GM18861 (cell line): Measurements from ENCODE around the gene TPCN2.

Source experiments
- ATAC-seq: cut with Tn5 transposase; IDR thresholded peaks from one replicate; pipeline ENCODE4 v1.9.1; 2021; ENCODE audit not compliant: unreplicated experiment

The TPCN2 gene

DNA sequence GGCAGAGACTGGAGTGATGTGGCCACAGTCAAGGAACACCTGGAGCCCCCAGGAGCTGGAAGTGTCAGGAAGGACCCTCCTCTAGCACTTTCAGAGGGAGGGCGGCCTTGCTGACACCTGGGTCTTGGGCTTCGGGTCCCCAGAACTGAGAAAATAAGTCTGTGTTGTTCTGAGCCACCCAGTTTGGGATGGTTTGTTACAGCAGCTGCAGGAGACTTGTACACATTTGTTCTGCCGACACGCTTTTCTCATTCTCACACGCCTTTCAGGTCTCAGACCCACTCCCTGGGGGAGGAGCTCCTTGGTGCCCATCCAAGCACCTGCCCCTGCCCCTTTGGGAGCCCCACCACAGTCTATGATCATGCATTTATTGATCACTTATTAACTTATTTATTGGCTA lies 59.8 kb downstream of the TPCN2 start:
- ATAC-seq: no peak

DNA sequence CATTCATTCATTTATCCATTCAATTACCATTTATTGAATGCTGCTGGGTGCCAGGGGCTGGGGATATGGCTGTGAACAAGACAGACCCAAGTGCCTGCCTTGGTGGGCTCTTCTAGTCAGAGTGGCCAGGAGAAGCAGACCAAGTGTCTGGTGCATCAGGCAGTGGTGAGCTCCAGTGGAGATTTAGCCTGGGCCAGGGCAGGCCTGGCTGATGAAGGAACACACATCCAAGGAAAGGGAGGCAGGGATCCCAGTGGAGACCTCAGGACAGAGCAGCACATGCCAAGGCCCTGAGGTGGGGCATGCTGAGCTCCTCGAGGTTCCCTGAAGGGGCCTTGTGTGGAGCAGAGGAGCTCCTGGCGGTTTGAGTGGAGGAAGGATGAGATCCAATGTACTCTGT lies 60.4 kb downstream of the TPCN2 start:
- ATAC-seq: no peak

DNA sequence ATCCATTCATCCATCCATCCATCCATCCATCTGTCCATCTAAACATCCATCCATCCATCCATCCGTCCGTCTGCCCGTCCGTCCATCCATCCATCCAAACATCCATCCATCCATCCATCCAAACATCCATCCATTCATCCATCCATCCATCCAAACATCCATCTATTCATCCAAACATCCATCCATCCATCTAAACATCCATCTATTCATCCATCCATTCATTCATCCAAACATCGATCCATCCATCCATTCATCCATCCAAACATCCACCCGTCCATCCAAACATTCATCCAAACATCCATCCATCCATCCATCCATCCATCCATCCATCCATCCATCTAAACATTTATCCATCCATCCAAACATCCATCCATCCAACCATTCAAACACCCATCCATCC lies 61.7 kb downstream of the TPCN2 start:
- ATAC-seq: no peak

DNA sequence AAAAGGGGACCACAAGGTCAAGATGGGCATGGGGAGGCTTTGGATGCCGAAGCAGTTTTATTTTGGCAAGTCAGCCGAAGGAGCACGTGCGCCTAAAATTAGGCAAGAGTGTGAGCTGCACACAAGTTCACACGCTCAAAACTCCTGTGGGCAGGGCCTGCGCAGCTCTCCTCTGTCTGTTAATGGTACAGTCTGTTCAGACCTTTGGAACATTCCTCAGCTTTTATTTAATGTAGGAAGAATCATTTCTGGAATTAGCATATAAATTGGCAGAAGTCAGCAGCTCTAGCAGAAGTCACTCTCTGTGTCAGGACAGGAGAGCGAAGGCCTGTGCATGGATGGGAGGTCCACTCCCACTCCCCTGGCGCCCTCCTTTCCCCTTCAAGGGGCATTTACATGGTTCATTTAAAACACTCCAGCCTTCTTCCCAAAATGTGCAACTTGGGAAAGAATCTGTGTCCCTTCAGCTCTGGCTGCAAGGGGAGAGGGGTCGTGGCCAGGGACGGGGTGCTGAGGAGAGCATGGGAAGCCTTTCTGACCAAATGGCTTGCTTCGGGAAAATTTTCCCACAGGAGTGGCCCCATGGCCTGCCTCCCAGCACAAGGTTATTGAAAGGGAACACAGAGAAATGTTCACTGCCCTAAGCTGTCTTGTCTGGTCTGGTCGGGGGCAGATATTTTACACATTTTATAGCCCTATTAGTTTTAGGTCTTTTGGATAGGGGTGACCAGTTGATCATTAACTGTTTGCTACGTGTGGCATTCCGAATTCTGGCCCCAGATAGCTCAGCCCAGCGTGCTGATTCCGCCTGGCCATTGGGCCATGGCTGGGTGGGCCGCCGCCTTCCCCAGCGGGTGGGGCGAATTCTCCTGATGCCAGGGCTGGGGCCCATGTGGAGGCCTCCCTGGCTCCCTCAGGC lies 63.2 kb downstream of the TPCN2 start:
- ATAC-seq: no peak

DNA sequence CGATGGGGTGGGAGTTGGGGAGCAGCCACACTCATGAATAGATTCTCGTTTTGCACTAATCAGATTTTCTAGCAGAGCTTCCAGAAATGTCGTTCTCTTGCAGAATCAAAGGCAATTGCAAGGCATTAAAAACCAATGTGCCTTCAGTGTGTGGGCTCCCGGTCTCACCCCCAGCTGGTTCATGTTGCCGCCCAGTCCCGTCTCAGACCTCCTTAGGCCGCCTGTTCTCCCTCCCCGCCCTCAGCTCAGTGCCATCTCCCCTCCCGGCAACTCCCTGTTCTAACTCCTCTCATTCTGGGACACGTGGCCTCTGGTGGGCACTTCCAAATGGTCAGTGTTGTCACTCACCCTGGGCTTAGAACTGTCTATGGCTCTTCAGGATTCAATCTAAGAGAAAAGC lies 64.5 kb downstream of the TPCN2 start:
- ATAC-seq: no peak

DNA sequence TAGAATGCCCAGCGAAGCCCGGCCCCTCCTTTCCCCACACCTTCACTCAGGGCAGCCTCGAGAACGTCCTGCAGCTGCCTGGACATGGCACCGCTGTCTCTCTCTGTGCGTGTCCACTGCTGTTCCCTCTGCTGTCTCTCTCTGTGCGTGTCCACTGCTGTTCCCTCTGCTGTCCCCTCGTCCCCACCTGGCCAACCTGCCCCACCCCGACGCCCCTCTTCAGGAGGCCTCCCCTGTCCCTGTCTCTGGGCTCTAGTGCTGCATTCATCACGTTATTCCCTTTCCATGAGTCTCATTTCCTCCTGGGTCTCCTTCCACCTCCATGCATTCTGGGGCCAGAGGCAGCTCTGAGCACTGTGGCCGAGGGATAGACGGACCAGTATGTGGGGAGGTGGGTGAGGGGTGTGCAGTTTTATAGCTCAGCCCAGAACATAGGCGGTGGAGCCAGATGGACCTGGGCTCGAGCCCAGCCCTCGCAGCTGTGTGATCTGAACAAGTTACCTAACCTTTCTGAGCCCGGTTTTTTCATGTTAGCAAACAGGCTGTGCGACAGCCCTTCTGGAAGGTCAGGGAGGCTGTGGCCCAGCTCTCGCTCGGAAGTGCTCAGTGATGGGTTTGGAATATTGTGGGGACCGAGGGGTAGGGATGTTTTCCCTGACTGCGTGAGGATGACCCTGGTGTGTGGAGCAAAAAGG lies 65.1 kb downstream of the TPCN2 start:
- ATAC-seq: no peak

DNA sequence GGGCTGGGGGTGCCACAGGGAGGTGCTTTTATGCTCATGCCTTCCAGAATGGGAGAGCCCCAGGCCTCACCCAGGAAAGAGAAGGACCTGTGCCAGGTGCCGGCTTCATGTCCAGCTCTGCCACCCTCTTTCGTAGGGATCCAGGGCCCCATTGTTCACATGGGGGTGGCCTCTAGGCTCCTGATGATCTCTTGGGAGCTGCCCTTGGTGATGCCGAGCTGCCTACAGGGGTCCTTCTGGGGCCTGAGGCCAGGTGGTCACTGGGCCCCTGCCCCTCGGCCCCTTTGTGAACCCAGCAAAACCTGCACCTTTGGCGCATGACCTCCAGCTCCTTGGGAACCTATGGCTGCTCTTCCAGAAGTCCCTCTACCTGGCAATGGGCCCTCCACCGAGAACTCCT lies 65.6 kb downstream of the TPCN2 start:
- no peak for ATAC-seq

DNA sequence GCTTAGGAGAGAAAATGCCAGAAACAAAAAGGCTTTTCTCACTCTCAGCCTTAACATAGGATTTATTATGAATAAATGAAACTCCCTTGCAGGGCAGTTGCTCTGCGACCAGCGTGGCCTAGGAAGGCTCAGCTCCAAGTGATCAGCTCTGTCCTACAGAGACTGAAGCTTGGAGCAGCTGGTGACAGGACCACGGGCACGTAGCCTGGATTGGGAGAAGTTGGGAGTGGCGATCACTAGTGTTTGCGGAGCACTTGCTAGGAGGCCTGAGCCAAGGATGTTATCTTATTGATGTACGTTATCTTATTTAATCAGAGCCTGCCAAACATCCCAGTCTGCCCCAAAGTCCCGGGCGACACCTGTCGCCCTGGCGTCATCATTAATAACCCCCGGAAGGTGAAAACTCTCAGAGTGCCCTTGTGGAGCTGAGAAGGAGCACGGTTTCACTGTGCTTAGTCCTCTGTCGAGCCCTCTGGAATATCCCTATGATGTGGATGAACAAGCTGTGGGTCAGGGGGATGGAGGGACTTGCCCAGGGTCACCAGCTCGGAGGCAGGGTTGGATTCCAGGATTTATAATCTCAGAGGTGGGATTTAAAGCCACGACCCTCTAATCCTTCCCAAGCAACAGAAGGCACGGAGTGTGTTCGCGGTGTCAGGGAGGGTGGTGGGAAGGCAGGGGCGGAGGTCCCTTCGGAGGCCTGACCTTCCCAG lies 66.2 kb downstream of the TPCN2 start:
- ATAC-seq: no peak

DNA sequence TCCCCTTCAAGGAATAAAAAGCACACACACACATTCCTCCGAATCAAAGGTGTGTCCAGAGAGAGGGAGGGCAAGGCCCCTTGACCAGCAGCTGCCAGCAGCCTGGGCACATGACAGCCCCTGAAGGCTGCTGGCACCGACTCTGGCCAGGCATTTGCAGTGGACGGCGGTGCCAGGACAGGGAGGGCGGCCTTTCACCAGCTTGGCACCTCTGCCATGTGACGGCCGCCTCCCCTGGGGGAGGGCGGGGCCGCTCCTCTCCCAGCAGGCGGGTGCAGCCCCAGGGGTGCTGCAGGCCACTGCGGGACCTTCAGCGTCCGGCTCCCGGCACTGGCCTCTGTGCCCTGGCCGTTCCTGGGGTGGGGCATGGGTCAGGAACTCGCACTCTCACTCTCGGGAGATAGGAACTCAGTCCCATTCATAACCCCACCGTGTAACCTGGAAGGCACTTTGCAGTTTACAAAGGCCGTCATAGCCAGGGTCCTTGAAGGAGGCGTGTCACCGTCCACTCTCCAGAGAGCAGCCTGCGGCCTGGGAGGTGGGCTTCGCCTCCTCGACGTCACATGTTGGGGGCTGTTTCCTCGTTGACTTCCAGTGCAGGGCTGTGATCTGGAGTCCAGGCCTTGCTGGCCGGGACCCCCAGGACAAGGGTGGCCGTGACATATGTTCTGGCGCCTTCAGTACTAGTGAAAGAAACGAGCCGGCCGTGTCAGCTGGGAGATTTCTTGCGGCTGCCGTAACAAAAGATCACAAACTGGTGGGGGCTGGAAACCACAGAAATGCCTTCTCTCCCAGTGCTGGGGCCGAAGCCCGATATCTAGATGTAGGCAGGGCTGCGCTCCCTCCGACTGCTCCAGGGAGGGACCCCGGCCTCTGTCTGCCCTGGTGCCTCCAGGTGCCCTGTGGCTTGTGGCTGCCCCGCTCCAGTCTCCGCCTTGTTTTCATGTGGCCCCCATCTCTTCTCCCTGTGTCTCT lies 67.1 kb downstream of the TPCN2 start:
- ATAC-seq: no peak

DNA sequence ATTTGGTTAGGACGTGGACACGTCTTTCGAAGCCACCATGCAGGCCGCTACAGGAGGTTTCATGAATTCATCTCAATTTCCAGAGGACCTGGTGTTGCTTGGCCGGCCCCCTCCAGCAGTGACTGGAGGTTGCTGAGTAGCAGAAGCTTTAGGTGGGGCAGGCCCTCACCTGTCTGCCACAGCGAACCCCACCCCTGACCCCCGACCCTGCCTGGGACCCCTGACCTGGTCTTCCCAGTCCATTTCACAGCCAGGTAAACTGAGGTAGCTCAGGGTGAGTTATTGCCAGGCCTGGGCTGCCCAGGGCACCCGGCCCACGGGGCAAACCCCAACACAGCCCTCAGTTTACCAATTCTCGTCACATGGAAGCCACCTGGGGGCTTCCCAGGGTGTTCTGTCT lies 67.9 kb downstream of the TPCN2 start:
- no peak for ATAC-seq

DNA sequence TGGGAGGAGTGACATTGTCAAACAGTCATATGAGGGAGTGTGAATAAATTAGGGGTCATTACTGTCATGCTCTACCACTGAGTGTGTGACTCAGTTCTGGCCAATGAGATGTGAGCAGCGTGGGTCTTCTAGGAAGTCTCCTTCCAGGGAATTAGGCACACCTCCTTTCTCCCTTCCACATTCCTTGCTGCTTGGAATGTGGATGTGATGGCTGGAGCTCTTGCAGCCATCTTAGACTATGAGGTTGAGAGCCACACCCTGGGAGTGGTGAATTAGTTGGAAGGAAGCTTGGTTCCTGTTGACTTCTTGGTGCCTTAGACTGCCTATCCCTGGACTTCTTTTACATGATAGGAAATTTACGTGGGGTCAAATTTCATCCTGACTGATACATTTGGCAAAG lies 70.5 kb downstream of the TPCN2 start:
- ATAC-seq: no peak

DNA sequence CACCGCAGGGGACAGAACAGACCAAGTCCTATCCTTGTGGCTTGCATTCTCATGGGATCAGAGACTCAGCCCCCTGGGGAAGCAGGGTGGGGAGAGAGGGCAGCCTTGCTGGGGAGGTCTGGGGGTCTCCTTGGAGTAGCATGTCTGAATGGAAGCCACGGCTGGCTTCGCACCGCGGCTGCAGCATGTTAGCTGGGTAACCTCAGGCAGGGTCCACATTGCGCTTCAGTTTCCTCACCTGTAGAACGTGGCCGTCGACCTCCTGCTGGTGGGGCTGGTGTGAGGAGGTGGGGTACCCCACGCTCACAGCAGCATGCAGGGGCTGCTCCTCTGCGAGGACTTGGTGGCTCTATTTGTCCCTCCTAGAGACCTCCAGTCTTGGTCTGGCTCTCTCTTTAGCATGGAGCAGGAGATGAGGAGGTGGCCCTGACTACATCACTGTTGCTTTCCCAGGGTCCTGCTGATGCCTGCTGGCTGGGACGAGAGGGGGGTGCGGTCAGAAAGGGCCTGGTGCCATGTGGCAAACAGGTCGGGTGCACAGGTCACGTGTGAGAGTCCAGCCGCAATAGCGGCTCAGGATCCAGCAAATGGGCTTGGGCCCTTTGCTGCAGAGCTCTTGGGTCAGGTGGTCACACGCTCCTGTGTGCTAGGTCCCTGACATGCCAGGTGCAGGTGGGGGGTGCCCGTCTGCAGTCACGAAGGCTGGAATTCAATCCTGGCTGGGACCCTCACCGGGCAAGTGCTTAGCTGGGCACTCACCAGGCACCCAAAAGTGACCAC lies 71.6 kb downstream of the TPCN2 start:
- ATAC-seq: no peak

DNA sequence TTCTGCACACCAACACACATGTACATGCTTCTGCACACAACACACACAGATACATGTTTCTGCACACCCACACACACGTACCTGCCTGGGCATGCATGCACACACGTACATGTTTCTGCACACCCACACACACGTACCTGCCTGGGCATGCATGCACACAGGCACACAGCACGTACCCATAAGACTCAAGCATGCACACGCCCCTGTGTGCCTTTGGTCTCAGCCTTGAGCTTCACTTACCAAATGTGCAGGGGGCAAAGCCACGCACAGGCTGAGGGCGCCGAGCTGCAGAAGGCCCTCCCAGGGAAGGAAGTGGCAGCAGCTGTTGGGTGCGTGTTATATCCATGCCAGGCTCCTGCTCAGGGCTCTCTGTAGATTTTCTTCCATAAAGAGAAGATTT lies 72.3 kb downstream of the TPCN2 start:
- no peak for ATAC-seq

DNA sequence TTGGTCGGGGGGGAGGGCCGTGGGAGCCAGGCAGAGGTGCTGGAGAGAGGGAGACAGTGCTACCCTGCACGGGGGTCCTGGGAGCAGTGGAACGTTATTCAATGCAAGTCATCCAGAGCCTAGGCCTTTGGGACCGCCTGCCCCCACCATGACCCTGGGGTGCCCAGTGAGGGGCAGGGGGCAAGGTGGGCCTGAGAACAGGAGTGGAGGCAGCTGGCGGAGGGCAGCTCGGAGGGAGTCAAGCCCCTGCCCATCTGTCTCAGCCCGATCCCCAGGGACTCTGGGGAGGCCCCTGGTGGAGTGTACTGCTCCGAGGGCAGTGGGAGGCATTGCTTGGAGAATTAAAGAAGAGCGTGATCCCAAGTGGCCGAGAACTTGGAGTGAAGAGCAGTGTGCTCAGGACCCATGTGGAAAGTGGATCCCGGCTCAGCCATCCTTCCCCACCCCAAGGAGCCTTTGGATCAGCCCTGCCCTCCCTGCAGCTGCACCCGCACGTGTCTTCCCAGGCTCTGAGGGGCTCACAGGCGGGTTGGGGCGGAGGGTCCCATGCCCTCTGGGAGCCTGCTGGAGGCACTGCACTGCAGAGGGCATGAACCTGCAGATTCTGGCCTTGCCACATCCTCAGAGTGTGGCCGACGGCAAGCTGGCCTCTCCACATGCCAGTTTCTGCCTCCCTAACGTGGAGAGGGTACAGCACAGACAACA lies 73.0 kb downstream of the TPCN2 start:
- no peak for ATAC-seq

DNA sequence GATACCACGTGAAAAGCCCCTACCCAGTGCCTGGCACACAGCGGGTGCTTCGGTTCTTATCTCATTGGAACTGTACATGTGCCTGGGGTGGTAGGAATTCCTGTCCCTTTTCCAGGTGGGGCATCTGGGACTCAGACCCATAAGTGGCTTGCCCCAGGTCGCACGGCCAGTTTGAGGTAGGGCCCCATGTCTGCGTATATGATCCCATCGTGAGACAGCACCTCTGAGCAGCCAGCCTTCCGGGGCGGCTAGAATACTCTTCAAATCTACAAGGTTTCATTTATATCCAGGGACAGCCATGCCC lies 73.5 kb downstream of the TPCN2 start:
- no peak for ATAC-seq

DNA sequence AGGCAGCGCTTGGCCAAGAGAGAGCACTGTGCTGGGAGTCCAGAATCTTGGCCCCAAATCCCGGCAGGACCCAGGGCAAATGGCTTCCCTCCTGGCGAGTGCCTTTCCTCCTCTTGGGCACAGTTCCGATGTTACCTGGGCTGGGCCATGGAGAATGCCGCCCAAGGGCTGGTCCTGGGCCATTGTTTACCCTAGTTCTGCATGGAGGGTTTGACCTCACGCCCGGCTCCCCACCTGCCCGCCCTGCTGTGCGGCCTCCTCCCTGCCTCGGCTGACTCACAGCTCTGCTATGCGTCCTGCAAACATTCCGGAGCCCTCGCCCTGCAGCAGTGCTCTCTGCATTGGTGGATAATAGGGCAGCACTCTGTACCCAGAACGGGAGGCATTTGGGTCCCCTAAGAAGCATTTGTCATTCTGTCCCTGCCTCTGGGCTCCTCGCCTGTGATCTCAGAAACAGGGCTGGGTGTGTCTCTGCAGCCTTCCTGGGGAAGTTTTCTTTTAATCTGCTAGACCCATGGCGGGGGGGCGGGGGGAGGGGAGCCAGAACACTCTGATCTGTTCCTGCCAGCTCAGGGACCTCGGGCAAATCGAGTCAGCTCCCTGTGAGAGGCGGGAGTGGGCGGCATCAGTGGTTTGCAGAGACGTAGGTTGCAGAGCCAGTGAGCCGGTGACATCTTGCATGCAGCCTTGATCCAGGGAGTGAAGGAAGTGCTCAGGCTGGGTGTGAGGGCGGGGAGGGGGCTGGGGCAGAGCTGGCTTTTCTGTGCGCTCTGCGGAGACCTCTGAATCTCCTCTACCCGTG lies 74.1 kb downstream of the TPCN2 start:
- ATAC-seq: no peak

DNA sequence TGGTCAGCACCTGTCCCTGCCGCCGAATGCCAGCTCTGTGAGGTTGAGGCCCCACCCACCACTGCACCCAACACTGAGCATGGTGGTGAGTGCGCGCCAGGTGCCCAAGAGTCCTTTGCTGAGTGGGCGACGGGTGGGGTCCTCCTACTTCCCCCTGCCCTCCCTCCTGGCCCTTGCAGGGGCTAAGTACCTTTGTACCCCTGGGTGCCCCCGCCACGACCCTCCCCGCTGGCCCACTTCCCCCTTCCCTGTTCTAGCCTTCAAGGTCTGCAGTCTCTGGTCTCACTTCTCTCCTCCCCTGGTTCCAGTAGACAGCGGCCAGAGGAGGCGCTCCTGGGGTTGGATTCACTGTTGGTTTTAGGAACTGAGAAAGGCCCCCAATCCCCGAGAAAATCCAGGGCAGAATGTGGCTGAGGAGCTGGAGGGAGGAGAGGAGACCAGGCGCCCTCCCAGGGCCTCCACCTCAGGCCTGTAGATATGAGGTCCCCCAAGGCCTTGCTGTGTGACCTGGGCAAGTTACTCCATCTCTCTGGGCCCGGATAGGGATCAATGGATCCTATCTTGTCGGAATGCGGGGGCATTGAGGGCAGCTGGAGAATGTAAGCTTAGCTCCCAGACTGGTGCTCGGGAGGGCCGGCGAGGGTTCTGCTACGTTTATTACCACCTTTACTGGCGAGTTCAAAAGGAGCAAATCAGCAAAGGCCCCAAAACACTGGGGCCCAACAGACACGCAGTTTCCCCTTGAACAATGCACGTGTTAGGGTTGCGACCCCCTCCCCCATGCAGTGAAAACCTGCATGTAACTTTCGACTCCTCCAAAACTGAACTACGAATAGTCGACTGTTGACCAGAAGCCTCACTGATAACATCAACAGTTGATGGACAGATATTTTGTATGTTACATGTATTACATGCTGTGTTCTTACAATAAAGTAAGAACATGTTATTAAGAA lies 75.1 kb downstream of the TPCN2 start:
- no peak for ATAC-seq

DNA sequence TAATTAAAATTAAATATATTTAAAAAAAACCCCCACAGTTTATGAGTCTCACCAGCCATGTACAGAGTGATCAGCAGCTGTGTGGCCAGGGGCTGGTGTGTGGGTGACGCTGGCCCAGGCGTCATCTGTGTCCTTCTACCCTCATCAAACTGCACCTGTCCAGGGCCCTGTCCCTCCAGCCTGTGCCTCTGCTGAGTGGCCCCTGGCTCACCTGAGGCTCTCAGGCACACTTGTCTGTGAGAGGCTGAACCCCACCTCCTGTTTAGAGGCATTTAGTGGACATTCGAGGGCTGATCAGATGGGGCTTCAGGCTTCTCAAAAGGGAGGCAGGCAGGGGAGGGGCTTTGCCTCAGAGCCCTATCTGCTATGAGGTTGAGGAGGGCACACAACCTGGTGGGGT lies 77.1 kb downstream of the TPCN2 start:
- no peak for ATAC-seq
